T-helper 2 cell treated with Interferon-gamma antibody and Interleukin-4, amounts not matched to agents 100 ng/mL and 5 ng/mL, for 36 hours (primary cell): Measurements from ENCODE around the gene KRT26. TPM values are rescaled to one million over a fixed set of nuclear protein-coding genes. Genes with fewer than 3 reads are reported as not detected.

Experiments
- intact Hi-C: fragments of 100-400 bp; cut with micrococcal nuclease; formaldehyde crosslinking; loops from one replicate; pipeline ENCODE4 v1.15.1; 2023
- total RNA-seq: library from RNA; stranded (reverse); gene quantifications from 2 replicates; pipeline ENCODE4 v1.2.3, GENCODE V29; 2022

The KRT26 gene, protein sequence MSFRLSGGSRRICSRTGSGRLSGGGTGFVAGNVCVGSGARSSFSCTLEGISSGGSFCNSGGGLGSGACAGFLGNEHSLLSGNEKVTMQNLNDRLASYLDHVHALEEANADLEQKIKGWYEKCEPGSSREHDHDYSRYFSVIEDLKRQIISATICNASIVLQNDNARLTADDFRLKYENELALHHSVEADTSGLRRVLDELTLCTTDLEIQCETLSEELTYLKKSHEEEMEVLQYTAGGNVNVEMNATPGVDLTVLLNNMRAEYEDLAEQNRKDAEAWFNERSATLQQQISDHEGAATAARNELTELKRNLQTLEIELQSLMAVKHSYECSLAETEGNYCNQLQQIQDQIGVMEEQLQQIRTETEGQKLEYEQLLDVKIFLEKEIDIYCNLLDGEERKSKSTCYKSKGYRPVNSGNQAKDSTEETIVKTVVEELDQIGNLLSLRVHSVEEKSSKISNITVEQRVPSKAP
- total RNA-seq, result not detected in 2 replicates

DNA sequence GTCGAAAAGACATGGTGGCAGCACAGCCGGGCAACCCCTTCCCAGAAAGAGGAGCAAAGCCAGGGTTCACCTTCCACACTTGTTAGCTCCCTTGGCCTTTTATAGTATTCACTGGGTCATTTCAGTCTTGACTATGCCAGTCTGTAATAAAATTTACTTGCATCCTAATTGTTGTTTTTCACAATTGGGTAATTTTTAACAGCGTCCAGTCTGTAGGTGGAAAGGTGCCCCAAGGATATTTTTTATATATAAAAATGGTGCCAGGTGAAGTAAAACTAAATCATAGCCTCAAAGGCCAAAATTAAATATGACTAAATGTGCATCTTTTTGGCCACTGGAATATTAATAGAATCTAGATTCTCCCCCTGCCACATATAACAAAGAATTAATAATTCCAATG is at the start of gene KRT26:
TSS of gene KRT26 (minus strand) at position 101 of the 400 bp plus-strand sequence. CDS start at position 13, 88 bp downstream.
- intact Hi-C loops, result no loop called here

GRCh38 chr17:40821536-40821935 is 49.5 kb upstream of the KRT26 start:
- intact Hi-C loops, result no loop called here

DNA sequence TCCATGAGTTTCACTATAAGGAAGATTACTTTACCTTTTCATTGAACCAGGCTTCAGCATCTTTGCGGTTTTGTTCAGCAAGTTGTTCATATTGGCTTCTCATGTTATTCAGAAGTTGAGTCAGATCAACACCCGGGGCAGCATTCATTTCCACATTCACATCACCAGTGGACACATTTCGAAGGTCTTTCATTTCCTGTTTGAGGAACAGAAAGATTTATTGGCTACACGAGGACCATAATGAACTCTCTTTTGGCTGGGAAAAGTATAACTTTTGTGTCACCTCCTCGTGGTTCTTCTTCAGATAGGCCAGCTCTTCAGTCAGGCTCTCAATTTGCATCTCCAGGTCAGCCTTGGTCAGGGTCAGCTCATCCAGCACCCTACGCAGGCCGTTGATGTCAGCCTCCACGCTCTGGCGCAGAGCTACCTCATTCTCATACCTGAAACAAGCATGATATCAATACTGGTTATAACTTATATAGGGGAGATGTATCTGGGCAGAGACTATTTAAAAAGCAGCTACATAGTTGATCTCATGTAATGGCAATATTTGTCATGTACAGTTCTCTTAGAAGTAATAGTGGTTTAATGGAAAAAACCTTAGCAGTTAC is 48.3 kb upstream of the KRT26 start:
- intact Hi-C loops, result no loop called here

- intact Hi-C loops, result loop anchor here (10.0 kb wide), 1 partner anchor 255 kb away; the partner anchor contains the start of gene CCR7
Measured at GRCh38 chr17:40819528-40820125, 47.6 kb upstream of the KRT26 start.

GRCh38 chr17:40818733-40819527 is 46.9 kb upstream of the KRT26 start:
- intact Hi-C loops, result loop anchor here (10.0 kb wide), 1 partner anchor 254 kb away; the partner anchor contains the start of gene CCR7

DNA sequence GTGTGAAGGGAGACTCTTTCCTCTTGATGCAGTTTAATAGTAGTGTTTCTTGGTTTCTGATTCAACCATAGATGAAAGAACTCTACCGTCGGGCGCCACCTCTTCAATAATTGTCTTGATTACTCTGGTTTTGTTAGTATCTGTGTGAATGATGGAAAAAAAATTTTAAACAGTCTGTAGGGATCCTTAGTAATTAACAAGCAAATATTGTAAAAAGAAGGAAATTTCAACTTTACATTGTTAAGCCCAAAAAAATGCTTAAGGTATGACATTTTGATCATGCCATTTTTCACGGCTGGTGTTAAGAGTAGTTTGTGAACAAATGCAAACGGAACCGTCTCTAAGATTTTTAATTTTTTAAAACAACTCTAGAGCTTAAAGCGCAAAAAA is 46.3 kb upstream of the KRT26 start:
- intact Hi-C loops, result loop anchor here (10.0 kb wide), 1 partner anchor 254 kb away; the partner anchor contains the start of gene CCR7

GRCh38 chr17:40817103-40817682 is 45.2 kb upstream of the KRT26 start:
- intact Hi-C loops, result loop anchor here (10.0 kb wide), 1 partner anchor 252 kb away; the partner anchor contains the start of gene CCR7

GRCh38 chr17:40816569-40816968 is 44.6 kb upstream of the KRT26 start:
- intact Hi-C loops, result loop anchor here (10.0 kb wide), 1 partner anchor 252 kb away; the partner anchor contains the start of gene CCR7

- intact Hi-C loops, result loop anchor here (10.0 kb wide), 1 partner anchor 251 kb away; the partner anchor contains the start of gene CCR7
Measured at GRCh38 chr17:40815381-40815780, 43.4 kb upstream of the KRT26 start.

- intact Hi-C loops, result loop anchor here (10.0 kb wide), 1 partner anchor 250 kb away; the partner anchor contains the start of gene CCR7
Measured at GRCh38 chr17:40814657-40815056, 42.7 kb upstream of the KRT26 start.

- intact Hi-C loops, result loop anchor here (10.0 kb wide), 1 partner anchor 249 kb away; the partner anchor contains the start of gene CCR7
Measured at GRCh38 chr17:40813804-40814203, 41.8 kb upstream of the KRT26 start.

DNA sequence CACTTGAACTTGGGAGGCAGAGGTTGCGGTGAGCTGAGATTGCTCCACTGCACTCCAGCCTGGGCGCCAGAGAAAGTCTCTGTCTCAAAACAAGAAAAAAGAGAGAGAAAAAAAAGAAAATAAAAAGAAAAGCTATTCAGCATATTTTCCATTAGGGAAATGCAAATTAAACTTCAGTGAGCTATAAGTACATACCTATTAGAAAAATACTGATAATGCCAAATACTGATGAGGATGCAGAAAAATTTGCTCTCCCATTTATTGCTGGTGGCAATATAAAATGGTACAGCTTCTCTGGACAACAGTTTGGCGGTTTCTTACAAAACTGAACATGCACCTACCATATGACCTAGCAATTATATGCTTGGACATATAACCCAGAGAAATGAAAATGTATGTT is 40.6 kb upstream of the KRT26 start:
- intact Hi-C loops, result loop anchor here (10.0 kb wide), 1 partner anchor 248 kb away; the partner anchor contains the start of gene CCR7

- intact Hi-C loops, result loop anchor here (10.0 kb wide), 1 partner anchor 246 kb away; the partner anchor contains the start of gene CCR7
Measured at GRCh38 chr17:40810494-40810893, 38.5 kb upstream of the KRT26 start.

GRCh38 chr17:40809721-40810421 is 37.9 kb upstream of the KRT26 start:
- intact Hi-C loops, result loop anchor here (10.0 kb wide), 1 partner anchor 245 kb away; the partner anchor contains the start of gene CCR7

- intact Hi-C loops, result no loop called here
Measured at GRCh38 chr17:40806131-40806530, 34.1 kb upstream of the KRT26 start.

DNA sequence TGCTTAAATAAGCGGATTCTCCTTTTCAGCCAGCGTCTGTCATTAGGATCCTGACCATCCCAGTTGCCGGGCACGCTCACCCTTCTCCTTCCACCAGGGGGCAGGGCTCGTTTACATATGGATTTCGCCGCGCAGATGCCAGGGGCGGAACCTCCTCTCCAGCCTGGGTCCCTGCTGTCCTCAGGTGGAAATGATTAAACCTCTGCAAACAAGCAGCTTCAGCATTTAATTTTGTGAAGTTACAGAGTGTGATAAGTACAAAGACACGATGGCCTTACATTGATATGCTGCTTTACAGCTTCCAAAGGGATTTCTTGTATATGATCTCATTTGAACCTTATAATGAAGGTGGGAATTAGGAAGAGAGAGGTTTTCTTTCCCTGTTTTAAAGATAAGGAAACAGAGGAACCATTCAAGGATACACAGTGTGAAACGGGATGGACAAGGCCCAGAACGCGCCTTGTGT is 31.6 kb upstream of the KRT26 start:
- intact Hi-C loops, result loop anchor here (5.0 kb wide), 2 partner anchors 744 to 859 kb away; no protein-coding TSS in a partner anchor

GRCh38 chr17:40801157-40801556 is 29.2 kb upstream of the KRT26 start:
- intact Hi-C loops, result loop anchor here (5.0 kb wide), 2 partner anchors 746 to 861 kb away; no protein-coding TSS in a partner anchor

DNA sequence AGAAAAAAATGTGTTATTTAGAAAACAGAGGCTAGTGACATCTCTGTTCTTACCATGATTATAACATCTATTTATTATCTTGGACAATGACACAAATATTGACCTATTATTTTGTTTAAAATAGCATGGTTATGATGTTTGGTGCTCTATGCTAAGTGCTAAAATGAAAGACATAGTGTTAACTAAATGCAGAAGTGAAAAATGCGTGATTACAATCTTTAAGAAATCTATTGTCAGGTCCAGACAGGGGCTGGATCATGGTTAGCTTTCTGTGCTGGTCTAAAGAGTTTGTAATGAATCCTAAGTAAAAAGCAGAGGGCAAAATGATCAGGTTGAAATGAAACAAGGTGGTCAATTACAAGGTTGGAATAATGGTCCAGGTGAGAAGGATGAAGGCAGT is 28.4 kb upstream of the KRT26 start:
- intact Hi-C loops, result loop anchor here (5.0 kb wide), 2 partner anchors 747 to 862 kb away; no protein-coding TSS in a partner anchor

DNA sequence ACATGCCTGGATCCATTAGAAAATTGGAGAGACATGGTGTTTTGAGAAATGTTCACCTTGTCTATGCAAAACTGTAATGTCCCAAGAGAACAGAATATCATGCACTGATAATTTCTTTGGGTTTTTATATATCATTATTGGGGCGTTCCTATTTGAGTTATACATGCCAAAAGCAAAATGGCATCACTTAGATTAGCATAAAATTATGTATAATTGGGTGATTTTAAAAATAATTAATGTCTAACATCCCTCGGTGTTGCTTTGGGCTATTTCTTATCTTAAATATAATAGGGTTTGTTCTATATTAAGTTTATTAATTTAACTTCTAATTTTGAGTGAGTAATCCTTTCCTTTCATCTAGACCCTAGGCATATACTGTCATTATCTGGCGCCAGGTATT is 27.9 kb upstream of the KRT26 start, which contains the start of gene KRT28:
TSS of gene KRT28 (minus strand) at position 101 of the 400 bp plus-strand sequence. CDS start at position 35, 66 bp downstream.
- intact Hi-C loops, result loop anchor here (5.0 kb wide), 2 partner anchors 747 to 862 kb away; no protein-coding TSS in a partner anchor
